Esophagus squamous epithelium (tissue), 4 donors: ENCODE measurements around the gene ELAVL2.

Experiments
- POLR2A ChIP-seq, 4 donors: fragments of 450-650 bp; IDR thresholded peaks; one replicate each; pipeline ENCODE4 v1.6.1; 2017; ENCODE audit warnings: antibody characterized with exemption in 4 of 4, mild to moderate bottlenecking in 4 of 4, moderate library complexity in 3 of 4
- TF ChIP-seq, protein P1 (sequence below), 6 experiments: fragments of 450-650 bp in 4 of 6; fragments of 200-600 bp in 2 of 6; sonication (generic) in 2 of 6; IDR thresholded peaks; one replicate each; pipeline ENCODE4 v1.5.1; 2016 to 2019; ENCODE audit warnings: antibody characterized with exemption in 6 of 6, mild to moderate bottlenecking in 4 of 6, moderate library complexity in 4 of 6

DNA sequence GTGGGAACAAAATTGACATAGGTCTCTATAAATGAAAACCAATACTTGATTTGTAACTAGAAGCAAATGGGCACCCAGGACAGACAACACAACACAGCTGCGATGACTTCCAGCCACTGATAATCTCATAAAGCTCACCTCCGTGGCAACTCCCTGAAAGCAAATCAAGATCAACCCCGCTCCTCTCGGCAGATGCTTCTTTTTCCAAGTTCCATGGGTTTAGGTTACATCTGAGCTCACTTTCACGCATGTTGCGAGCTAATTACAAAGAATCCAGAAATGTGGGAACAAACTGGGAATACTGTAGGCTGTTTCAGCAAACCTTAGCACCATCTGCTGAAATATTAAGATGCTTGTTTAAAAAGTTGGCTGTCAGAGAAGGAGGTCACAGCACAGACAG, 153.9 kb downstream of the ELAVL2 start:
- TF ChIP-seq, protein P1, sequence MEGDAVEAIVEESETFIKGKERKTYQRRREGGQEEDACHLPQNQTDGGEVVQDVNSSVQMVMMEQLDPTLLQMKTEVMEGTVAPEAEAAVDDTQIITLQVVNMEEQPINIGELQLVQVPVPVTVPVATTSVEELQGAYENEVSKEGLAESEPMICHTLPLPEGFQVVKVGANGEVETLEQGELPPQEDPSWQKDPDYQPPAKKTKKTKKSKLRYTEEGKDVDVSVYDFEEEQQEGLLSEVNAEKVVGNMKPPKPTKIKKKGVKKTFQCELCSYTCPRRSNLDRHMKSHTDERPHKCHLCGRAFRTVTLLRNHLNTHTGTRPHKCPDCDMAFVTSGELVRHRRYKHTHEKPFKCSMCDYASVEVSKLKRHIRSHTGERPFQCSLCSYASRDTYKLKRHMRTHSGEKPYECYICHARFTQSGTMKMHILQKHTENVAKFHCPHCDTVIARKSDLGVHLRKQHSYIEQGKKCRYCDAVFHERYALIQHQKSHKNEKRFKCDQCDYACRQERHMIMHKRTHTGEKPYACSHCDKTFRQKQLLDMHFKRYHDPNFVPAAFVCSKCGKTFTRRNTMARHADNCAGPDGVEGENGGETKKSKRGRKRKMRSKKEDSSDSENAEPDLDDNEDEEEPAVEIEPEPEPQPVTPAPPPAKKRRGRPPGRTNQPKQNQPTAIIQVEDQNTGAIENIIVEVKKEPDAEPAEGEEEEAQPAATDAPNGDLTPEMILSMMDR (IDR thresholded peaks at IDR 0.05) = no peak
- TF ChIP-seq POLR2A (IDR thresholded peaks at IDR 0.05) = no peak
